ENCODE data around the gene GREM2. TPM values are rescaled to one million over a fixed set of nuclear protein-coding genes. Genes with fewer than 3 reads are reported as not detected.

Gene GREM2
- total RNA-seq, 1 donor from 2014 or later, result 3.7 TPM

DNA sequence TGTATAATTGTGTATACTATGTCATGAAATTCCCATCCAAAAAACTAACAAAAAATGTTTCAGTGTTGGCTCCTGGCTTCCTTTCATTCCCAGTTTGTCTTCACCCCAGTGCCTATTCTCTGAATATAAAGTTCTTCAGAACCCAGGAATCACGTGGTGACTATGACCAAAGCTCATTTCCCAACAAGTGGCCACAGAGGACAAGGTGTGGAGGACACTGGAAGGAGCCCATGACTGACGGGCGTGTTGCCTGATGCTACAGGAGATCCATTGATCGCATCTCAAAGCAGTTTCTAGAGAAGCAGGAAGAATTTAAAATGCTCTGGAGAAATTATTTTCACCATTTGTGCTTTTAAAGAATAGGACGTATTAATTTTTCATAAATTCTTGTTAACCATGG lies 7.4 kb upstream of the GREM2 start:
- no peaks in the 10 kb centered on the region for H3K36me3 Mint-ChIP-seq (ENCODE audit: unreplicated experiment)
- DNase-seq, result no peak
- peak overlapping the region; percentile 71 for H3K4me3 Mint-ChIP-seq (ENCODE audit: unreplicated experiment)
- H3K27ac Mint-ChIP-seq (ENCODE audit: unreplicated experiment), result peak overlapping the region; percentile 99
- peaks cover 47% of the 10 kb centered on the region for H3K4me1 Mint-ChIP-seq (ENCODE audit: low read depth, unreplicated experiment)
- TF ChIP-seq, protein P1, sequence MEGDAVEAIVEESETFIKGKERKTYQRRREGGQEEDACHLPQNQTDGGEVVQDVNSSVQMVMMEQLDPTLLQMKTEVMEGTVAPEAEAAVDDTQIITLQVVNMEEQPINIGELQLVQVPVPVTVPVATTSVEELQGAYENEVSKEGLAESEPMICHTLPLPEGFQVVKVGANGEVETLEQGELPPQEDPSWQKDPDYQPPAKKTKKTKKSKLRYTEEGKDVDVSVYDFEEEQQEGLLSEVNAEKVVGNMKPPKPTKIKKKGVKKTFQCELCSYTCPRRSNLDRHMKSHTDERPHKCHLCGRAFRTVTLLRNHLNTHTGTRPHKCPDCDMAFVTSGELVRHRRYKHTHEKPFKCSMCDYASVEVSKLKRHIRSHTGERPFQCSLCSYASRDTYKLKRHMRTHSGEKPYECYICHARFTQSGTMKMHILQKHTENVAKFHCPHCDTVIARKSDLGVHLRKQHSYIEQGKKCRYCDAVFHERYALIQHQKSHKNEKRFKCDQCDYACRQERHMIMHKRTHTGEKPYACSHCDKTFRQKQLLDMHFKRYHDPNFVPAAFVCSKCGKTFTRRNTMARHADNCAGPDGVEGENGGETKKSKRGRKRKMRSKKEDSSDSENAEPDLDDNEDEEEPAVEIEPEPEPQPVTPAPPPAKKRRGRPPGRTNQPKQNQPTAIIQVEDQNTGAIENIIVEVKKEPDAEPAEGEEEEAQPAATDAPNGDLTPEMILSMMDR (IDR thresholded peaks at IDR 0.05; ENCODE audit: partially characterized antibody, unreplicated experiment), result no peak
- H3K9me3 Mint-ChIP-seq (ENCODE audit: unreplicated experiment), result peaks cover 8% of the 10 kb centered on the region
- peaks cover 6% of the 10 kb centered on the region for H3K27me3 Mint-ChIP-seq (ENCODE audit: unreplicated experiment)

DNA sequence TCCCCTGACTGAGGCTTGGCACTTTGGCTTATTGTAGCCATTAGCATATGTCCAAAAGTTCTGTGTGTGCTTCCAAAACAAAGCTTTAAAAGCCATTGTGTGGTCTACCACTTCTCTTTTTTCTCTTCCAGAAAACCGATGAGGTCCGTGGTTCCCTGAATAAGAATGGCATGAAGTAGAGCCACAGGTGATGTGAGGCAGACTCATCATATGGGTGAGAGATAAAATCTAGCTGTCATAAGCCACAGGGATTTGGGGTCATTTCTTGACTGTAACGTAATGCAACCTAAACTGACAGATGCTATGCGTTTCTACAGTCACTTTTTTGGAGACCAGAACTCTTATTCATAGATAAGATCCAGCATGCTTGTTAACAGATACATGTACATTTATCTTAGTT lies 7.0 kb upstream of the GREM2 start:
- Mint-ChIP-seq H3K4me1 (ENCODE audit: low read depth, unreplicated experiment) (peaks cover 51% of the 10 kb centered on the region), H3K4me3 (ENCODE audit: unreplicated experiment) (no peak overlapping the region), H3K9me3 (ENCODE audit: unreplicated experiment) (peaks cover 8% of the 10 kb centered on the region), H3K36me3 (ENCODE audit: unreplicated experiment) (no peaks in the 10 kb centered on the region), H3K27ac (ENCODE audit: unreplicated experiment) (peak overlapping the region; percentile 99), H3K27me3 (ENCODE audit: unreplicated experiment) (peaks cover 6% of the 10 kb centered on the region)
- DNase-seq, result no peak
- TF ChIP-seq, protein P1 (IDR thresholded peaks at IDR 0.05; ENCODE audit: partially characterized antibody, unreplicated experiment), result no peak

DNA sequence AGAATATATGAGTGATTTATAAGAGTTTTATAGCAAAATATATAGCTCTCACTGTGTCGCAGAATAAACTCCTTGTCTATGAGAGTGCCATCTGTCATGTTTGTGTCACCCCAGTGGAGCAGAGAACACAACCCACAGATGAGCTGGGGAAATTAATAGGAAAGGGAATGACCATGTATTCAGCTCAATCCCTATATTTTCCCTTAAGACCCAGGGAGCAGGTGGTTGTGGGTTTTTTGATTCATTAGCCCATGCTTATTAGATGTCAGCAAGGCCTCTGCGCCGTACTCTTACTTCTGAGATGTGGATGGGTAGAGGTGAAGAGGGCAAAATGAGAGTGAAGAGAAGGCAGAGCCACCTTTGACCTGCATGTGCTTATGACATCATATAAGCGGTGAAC lies 4.1 kb upstream of the GREM2 start:
- H3K4me1 Mint-ChIP-seq (ENCODE audit: low read depth, unreplicated experiment), result peaks cover 66% of the 10 kb centered on the region
- peaks cover 4% of the 10 kb centered on the region for H3K27me3 Mint-ChIP-seq (ENCODE audit: unreplicated experiment)
- peak overlapping the region; percentile 84 for H3K27ac Mint-ChIP-seq (ENCODE audit: unreplicated experiment)
- H3K4me3 Mint-ChIP-seq (ENCODE audit: unreplicated experiment), result peak overlapping the region; percentile 41
- DNase-seq, result no peak
- TF ChIP-seq, protein P1 (IDR thresholded peaks at IDR 0.05; ENCODE audit: partially characterized antibody, unreplicated experiment), result no peak
- no peaks in the 10 kb centered on the region for H3K36me3 Mint-ChIP-seq (ENCODE audit: unreplicated experiment)
- peaks cover 8% of the 10 kb centered on the region for H3K9me3 Mint-ChIP-seq (ENCODE audit: unreplicated experiment)

DNA sequence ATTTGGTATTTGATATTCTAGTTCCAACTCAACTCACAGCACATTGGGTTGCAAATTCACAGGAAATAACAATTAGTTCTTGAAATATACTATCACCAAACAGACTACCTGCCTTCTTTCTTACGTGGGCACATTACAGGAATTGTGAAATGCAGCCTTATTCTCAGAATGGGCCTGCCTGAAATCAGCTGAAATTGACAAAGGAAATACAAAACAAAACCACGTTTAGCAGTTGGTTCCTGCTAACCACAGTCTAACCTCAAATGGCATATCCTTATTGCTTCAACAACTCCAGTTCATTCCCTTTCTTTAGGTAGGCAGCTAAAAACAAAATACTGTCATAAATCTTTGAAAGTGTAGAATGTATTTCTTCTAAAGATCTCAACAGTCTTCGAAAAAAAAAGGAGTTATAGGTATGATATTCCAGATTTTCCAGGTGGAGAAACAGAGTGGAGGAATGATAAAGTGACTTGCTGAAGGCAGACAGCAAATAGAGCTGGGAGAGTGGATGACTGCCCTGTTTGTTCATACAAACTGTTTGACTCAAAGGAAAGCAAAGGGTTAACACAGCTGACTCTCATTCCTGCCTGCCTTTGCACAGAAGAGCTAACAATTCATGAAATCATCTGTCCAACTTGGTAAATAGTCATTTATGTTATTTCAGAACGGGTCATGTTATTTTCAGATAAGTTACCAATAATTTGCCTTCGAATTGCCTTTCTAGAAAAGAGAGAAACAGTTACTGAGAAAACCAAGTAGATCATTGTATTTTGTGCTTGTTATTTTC lies 1.6 kb upstream of the GREM2 start:
- H3K4me3 Mint-ChIP-seq (ENCODE audit: unreplicated experiment), result no peak overlapping the region
- peaks cover 1% of the 10 kb centered on the region for H3K27me3 Mint-ChIP-seq (ENCODE audit: unreplicated experiment)
- H3K27ac Mint-ChIP-seq (ENCODE audit: unreplicated experiment), result no peak overlapping the region
- DNase-seq, result no peak
- no peaks in the 10 kb centered on the region for H3K9me3 Mint-ChIP-seq (ENCODE audit: unreplicated experiment)
- TF ChIP-seq, protein P1 (IDR thresholded peaks at IDR 0.05; ENCODE audit: partially characterized antibody, unreplicated experiment), result no peak
- no peaks in the 10 kb centered on the region for H3K36me3 Mint-ChIP-seq (ENCODE audit: unreplicated experiment)
- H3K4me1 Mint-ChIP-seq (ENCODE audit: low read depth, unreplicated experiment), result peaks cover 53% of the 10 kb centered on the region

DNA sequence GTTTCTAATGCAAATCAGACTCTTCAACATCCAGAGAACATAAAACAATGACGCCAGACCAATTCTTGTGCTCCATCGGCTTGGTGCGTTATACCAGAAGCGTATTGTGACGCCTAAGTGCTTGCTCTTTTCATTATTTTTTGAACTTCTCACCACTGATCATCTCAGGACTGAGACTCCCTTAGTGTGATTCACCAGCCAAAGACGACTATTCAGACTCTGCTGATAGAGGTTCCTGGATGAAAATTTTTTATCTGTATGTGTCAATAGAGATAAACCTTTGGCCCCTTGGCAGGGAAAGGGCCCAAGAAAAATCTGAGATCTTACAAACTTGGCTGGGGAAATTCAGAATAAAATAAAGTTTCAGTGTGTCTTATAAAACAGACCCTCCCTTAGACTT lies 856 bp upstream of the GREM2 start:
- Mint-ChIP-seq H3K4me1 (ENCODE audit: low read depth, unreplicated experiment) (peaks cover 50% of the 10 kb centered on the region), H3K27me3 (ENCODE audit: unreplicated experiment) (peaks cover 1% of the 10 kb centered on the region), H3K4me3 (ENCODE audit: unreplicated experiment) (no peak overlapping the region), H3K27ac (ENCODE audit: unreplicated experiment) (no peak overlapping the region), H3K36me3 (ENCODE audit: unreplicated experiment) (no peaks in the 10 kb centered on the region), H3K9me3 (ENCODE audit: unreplicated experiment) (no peaks in the 10 kb centered on the region)
- DNase-seq, result no peak
- TF ChIP-seq, protein P1 (IDR thresholded peaks at IDR 0.05; ENCODE audit: partially characterized antibody, unreplicated experiment), result no peak

Measured in glutamatergic neuron (in vitro differentiated cells).